PC-3 (cell line): ENCODE measurements around the gene ZBTB24. TPM values are rescaled to one million over a fixed set of nuclear protein-coding genes. Genes with fewer than 3 reads are reported as not detected.

Source experiments
- ATAC-seq: fragments of 200-7000 bp; cut with Tn5 transposase; 2 replicates; pipeline ENCODE4 v1.9.1; 2020; ENCODE audit warnings: mild to moderate bottlenecking, moderate library complexity
- BruUV-seq: library from RNA; stranded (reverse); fragments of 400-500 nt; replicated peaks from 2 replicates; lab custom pipeline; 2021; lab: Mats Ljungman, UMichigan
- CTCF ChIA-PET: fragments of 300-600 bp; sonication (Branson Sonifier 250); formaldehyde crosslinking; loops from one replicate; lab custom pipeline; 2022; ENCODE audit warnings: antibody characterized with exemption; lab: Charles Lee
- POLR2A ChIA-PET: fragments of 300-600 bp; sonication (Branson Sonifier 250); formaldehyde crosslinking; loops from one replicate; lab custom pipeline; 2022; ENCODE audit warnings: antibody characterized with exemption; ENCODE audit not compliant: unreplicated experiment; lab: Charles Lee
- DNase-seq: peaks from one replicate; pipeline ENCODE4 v3.0.0-alpha.2; 2015
- H2AFZ ChIP-seq: fragments of 300-600 bp; sonication (generic); 2 replicates; pipeline ENCODE4 v1.6.0; 2016; ENCODE audit warnings: antibody characterized with exemption, low read length
- H3F3A ChIP-seq: fragments of 300-600 bp; sonication (generic); one replicate; pipeline ENCODE4 v1.6.0; 2017; ENCODE audit warnings: antibody characterized with exemption, low read length, control low read depth, mild to moderate bottlenecking; ENCODE audit not compliant: unreplicated experiment
- H3K27ac ChIP-seq: fragments of 300-600 bp; sonication (generic); 2 replicates; pipeline ENCODE4 v1.5.1; 2016; ENCODE audit warnings: mild to moderate bottlenecking, low read length
- H3K27me3 ChIP-seq: fragments of 300-600 bp; sonication (generic); 2 replicates; pipeline ENCODE4 v1.6.1; 2016; ENCODE audit warnings: low read length, mixed read lengths
- H3K36me3 ChIP-seq: fragments of 300-600 bp; sonication (generic); 2 replicates; pipeline ENCODE4 v1.6.1; 2016; ENCODE audit warnings: low read depth, mixed run types, low read length, mixed read lengths
- H3K4me1 ChIP-seq: fragments of 300-600 bp; sonication (generic); 2 replicates; pipeline ENCODE4 v1.5.1; 2016; ENCODE audit warnings: low read length; ENCODE audit not compliant: insufficient read depth
- H3K4me2 ChIP-seq: fragments of 300-600 bp; sonication (generic); 2 replicates; pipeline ENCODE4 v1.6.0; 2016; ENCODE audit warnings: low read length
- H3K4me3 ChIP-seq: fragments of 300-600 bp; sonication (generic); 2 replicates; pipeline ENCODE4 v1.5.1; 2016; ENCODE audit warnings: mild to moderate bottlenecking, low read length, mixed read lengths
- H3K79me2 ChIP-seq: fragments of 300-600 bp; sonication (generic); 2 replicates; pipeline ENCODE4 v1.6.1; 2017; ENCODE audit warnings: low read length, mixed read lengths
- H3K9ac ChIP-seq: fragments of 300-600 bp; sonication (generic); 2 replicates; pipeline ENCODE4 v1.6.0; 2016; ENCODE audit warnings: mild to moderate bottlenecking, low read length
- H3K9me2 ChIP-seq: fragments of 300-600 bp; sonication (generic); replicated peaks from 2 replicates; pipeline ENCODE4 v1.6.1; 2016; ENCODE audit warnings: mixed run types, low read length, mixed read lengths
- H3K9me3 ChIP-seq: fragments of 300-600 bp; sonication (generic); 2 replicates; pipeline ENCODE4 v1.6.1; 2016; ENCODE audit warnings: low read length, mixed read lengths
- H4K20me1 ChIP-seq: fragments of 300-600 bp; sonication (generic); 2 replicates; pipeline ENCODE4 v1.6.1; 2016; ENCODE audit warnings: low read length, mixed read lengths
- CTCF ChIP-seq: fragments of 300-600 bp; sonication (generic); conservative IDR thresholded peaks from 2 replicates; pipeline ENCODE4 v1.5.1; 2017; ENCODE audit warnings: antibody characterized with exemption, low read depth, mild to moderate bottlenecking, low read length
- EZH2 ChIP-seq: fragments of 300-600 bp; sonication (generic); IDR thresholded peaks from one replicate; pipeline ENCODE4 v1.6.1; 2017; ENCODE audit warnings: antibody characterized with exemption, mild to moderate bottlenecking, low read length; ENCODE audit not compliant: unreplicated experiment
- EZH2phosphoT487 ChIP-seq: fragments of 300-600 bp; sonication (generic); IDR thresholded peaks from 2 replicates; pipeline ENCODE4 v1.6.1; 2018; ENCODE audit warnings: mild to moderate bottlenecking, antibody characterized with exemption, low read length, borderline replicate concordance
- intact Hi-C: fragments of 100-400 bp; cut with micrococcal nuclease; formaldehyde crosslinking; loops from 2 replicates; pipeline ENCODE4 v1.9.0; 2023
- total RNA-seq: library from RNA; depleted of rRNA; stranded (reverse); fragments of >200 nt; gene quantifications from 2 replicates; pipeline ENCODE4 v1.2.3, GENCODE V29; 2014

Gene ZBTB24
- total RNA-seq, 1 experiment from 2014 or later, result 6.1 TPM

GRCh38 chr6:109469591-109470189 lies 13.3 kb downstream of the ZBTB24 start:
- Histone ChIP-seq H3K27me3 (no peaks in the 10 kb centered on the region), H3K4me3 (no peak overlapping the region), H4K20me1 (no peaks in the 10 kb centered on the region), H3K9me3 (no peaks in the 10 kb centered on the region), H3K4me1 (no peaks in the 10 kb centered on the region), H3F3A (no peaks in the 10 kb centered on the region), H3K79me2 (no peaks in the 10 kb centered on the region), H3K36me3 (peaks cover 22% of the 10 kb centered on the region; the same call in 1 of the 2 replicates), H3K4me2 (no peak overlapping the region), H3K27ac (no peak overlapping the region), H3K9me2 (no peaks in the 10 kb centered on the region), H2AFZ (no peak overlapping the region), H3K9ac (no peak overlapping the region)
- intact Hi-C loops, result no loop called here
- ChIA-PET CTCF (no interaction called here), POLR2A (no interaction called here)
- DNase-seq (no peak), ATAC-seq (no peak)
- BruUV-seq, result no TSS peak
- TF ChIP-seq EZH2phosphoT487, result no peak
- TF ChIP-seq CTCF, result no peak
- no peak for TF ChIP-seq EZH2

DNA sequence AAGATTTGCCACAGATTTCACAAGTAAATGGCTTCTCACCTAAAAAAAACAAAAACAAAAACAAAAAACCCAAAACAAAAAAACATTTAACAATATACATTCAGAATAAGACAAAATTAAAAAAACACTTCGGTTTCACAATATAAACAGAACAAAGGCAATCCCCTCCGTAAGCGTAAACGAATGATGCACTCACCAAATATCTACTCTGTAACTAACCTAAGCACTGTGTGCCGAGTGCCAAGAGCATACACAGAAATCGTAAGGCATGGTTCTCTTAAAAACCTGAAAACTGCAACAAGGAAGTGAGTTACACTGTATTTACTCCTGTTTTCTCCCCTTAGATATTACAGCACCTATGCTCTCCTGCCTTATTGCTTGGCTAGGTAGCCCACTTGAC lies 15.3 kb downstream of the ZBTB24 start:
- Histone ChIP-seq H3K4me1 (no peaks in the 10 kb centered on the region), H3K4me3 (no peak overlapping the region), H3F3A (no peaks in the 10 kb centered on the region), H3K4me2 (no peak overlapping the region), H4K20me1 (no peaks in the 10 kb centered on the region), H3K27me3 (no peaks in the 10 kb centered on the region), H3K9me3 (no peaks in the 10 kb centered on the region), H3K9ac (no peak overlapping the region), H3K79me2 (no peaks in the 10 kb centered on the region), H3K36me3 (peaks cover 24% of the 10 kb centered on the region), H3K9me2 (no peaks in the 10 kb centered on the region), H3K27ac (no peak overlapping the region), H2AFZ (no peak overlapping the region)
- intact Hi-C loops, result no loop called here
- ChIA-PET CTCF (no interaction called here), POLR2A (no interaction called here)
- ATAC-seq, result no peak
- DNase-seq, result no peak
- no peak for TF ChIP-seq EZH2phosphoT487
- no peak for TF ChIP-seq CTCF
- no peak for TF ChIP-seq EZH2
- BruUV-seq, result no TSS peak

DNA sequence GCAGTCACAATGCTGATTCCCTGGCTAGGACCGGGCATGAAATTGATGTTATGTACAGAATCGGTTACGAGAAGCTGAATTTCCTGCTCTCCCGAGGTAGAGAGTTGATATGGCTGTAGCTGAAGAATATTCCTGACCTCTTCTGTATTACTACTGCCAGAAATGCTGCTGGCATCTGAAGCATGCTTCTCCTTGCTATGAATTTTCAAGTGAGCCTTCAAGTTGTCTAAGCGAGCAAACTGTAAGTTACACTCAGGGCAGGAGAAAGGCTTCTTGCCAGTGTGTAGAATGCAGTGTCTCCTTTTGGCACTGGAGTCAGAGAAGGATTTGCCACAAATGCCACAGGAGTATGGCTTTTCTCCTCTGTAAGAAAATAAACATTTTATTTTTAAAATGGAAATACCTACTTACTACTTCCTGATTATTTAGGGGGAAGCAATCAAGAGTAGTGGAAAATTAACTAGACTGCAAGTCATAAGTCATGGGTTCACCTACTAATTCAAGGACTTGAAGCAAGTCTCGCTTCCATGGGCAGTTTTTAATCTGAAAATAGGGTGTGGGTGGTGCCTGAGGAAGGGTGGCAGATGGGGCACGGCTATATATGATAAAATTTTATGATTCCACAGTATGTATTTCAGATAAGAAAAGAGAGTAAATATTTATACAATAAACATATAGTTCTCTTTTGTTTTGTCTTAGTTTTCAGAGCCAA lies 16.7 kb downstream of the ZBTB24 start:
- no TSS peak for BruUV-seq
- H3K9ac ChIP-seq, result no peak overlapping the region
- H3K27me3 ChIP-seq, result no peaks in the 10 kb centered on the region
- H3K27ac ChIP-seq, result no peak overlapping the region
- peaks cover 6% of the 10 kb centered on the region; the same call in 1 of the 2 replicates for H3K4me1 ChIP-seq
- H3K36me3 ChIP-seq, result peaks cover 26% of the 10 kb centered on the region
- H3K9me3 ChIP-seq, result no peaks in the 10 kb centered on the region
- no peak for TF ChIP-seq CTCF
- no peak for TF ChIP-seq EZH2
- no peak for TF ChIP-seq EZH2phosphoT487
- no peaks in the 10 kb centered on the region for H3K79me2 ChIP-seq
- no peaks in the 10 kb centered on the region for H3F3A ChIP-seq
- intact Hi-C loops, result no loop called here
- no peaks in the 10 kb centered on the region for H4K20me1 ChIP-seq
- no peak overlapping the region for H3K4me2 ChIP-seq
- DNase-seq, result no peak
- no peaks in the 10 kb centered on the region for H3K9me2 ChIP-seq
- ChIA-PET CTCF (no interaction called here), POLR2A (no interaction called here)
- H2AFZ ChIP-seq, result no peak overlapping the region
- ATAC-seq, result no peak
- H3K4me3 ChIP-seq, result no peak overlapping the region
